HEK293 (cell line): ENCODE data around the gene PARD3B.

Source experiments
- RBAK ChIP-seq: fragments of 450-650 bp; formaldehyde crosslinking; IDR thresholded peaks from 2 replicates; pipeline ENCODE4 v1.5.1; 2016; ENCODE audit warnings: missing biosample characterization, missing genetic modification characterization
- ZFP37 ChIP-seq: fragments of 450-650 bp; formaldehyde crosslinking; IDR thresholded peaks from 2 replicates; pipeline ENCODE4 v1.5.1; 2016; ENCODE audit warnings: missing biosample characterization, missing genetic modification characterization
- ZNF175 ChIP-seq: fragments of 450-650 bp; formaldehyde crosslinking; IDR thresholded peaks from 2 replicates; pipeline ENCODE4 v1.5.1; 2016; ENCODE audit warnings: missing biosample characterization, missing genetic modification characterization
- ZSCAN23 ChIP-seq: fragments of 450-650 bp; formaldehyde crosslinking; IDR thresholded peaks from 2 replicates; pipeline ENCODE4 v1.5.1; 2016; ENCODE audit warnings: missing biosample characterization, missing genetic modification characterization
- ZXDB ChIP-seq: fragments of 450-650 bp; formaldehyde crosslinking; IDR thresholded peaks from 2 replicates; pipeline ENCODE4 v1.5.1; 2016; ENCODE audit warnings: missing biosample characterization, missing genetic modification characterization
- TF ChIP-seq, protein P1 (sequence below): fragments of 450-650 bp; IDR thresholded peaks from 2 replicates; pipeline ENCODE4 v1.5.1; 2018; ENCODE audit warnings: missing biosample characterization, mild to moderate bottlenecking, missing genetic modification characterization
- TF ChIP-seq, protein P2 (sequence below): fragments of 450-650 bp; formaldehyde crosslinking; IDR thresholded peaks from 2 replicates; pipeline ENCODE4 v1.5.1; 2016; ENCODE audit warnings: missing biosample characterization, missing genetic modification characterization
- TF ChIP-seq, protein P3 (sequence below): fragments of 450-650 bp; formaldehyde crosslinking; IDR thresholded peaks from 2 replicates; pipeline ENCODE4 v1.5.1; 2016; ENCODE audit warnings: missing biosample characterization, missing genetic modification characterization, low read depth
- TF ChIP-seq, protein P4 (sequence below): sonication (generic); formaldehyde crosslinking; IDR thresholded peaks from 2 replicates; pipeline ENCODE4 v1.8.1; 2022; ENCODE audit warnings: mild to moderate bottlenecking, moderate library complexity, missing genetic modification reagents
- TF ChIP-seq, protein P5 (sequence below): fragments of 450-650 bp; formaldehyde crosslinking; IDR thresholded peaks from 2 replicates; pipeline ENCODE4 v1.5.1; 2017; ENCODE audit warnings: missing biosample characterization, missing genetic modification characterization

DNA sequence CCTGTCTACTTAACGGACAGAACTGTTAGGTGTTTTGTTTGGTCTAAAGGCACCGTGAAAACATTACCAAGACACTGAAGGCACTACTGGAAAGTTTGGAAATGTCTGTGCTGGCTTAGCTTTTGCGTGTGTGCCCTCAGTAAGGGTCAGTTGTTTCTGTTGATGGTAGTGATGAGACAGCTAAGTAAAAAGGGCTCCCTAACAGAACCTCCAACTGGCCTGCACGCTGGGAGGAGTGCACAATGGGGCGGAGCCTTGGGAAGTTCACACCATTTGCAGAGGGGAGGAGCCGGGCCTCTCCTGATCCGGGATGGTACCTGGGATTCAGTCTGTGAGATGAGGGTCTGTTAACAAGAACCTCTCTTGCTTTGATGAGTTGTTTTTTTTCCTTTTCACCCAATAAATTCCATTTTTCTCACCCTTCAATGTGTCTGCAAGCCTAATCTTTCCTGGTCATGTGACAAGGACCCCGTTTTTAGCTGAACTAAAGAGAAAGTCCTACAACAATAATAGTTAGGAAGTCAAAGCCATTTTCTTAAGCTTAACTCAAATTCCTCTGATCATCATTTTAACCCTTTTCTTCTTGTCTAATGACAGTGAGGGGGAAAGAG lies 368.7 kb downstream of the PARD3B start:
- TF ChIP-seq, protein P1, sequence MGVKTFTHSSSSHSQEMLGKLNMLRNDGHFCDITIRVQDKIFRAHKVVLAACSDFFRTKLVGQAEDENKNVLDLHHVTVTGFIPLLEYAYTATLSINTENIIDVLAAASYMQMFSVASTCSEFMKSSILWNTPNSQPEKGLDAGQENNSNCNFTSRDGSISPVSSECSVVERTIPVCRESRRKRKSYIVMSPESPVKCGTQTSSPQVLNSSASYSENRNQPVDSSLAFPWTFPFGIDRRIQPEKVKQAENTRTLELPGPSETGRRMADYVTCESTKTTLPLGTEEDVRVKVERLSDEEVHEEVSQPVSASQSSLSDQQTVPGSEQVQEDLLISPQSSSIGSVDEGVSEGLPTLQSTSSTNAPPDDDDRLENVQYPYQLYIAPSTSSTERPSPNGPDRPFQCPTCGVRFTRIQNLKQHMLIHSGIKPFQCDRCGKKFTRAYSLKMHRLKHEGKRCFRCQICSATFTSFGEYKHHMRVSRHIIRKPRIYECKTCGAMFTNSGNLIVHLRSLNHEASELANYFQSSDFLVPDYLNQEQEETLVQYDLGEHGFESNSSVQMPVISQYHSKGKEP (tag by site-specific recombination): no peak
- TF ChIP-seq, protein P2, sequence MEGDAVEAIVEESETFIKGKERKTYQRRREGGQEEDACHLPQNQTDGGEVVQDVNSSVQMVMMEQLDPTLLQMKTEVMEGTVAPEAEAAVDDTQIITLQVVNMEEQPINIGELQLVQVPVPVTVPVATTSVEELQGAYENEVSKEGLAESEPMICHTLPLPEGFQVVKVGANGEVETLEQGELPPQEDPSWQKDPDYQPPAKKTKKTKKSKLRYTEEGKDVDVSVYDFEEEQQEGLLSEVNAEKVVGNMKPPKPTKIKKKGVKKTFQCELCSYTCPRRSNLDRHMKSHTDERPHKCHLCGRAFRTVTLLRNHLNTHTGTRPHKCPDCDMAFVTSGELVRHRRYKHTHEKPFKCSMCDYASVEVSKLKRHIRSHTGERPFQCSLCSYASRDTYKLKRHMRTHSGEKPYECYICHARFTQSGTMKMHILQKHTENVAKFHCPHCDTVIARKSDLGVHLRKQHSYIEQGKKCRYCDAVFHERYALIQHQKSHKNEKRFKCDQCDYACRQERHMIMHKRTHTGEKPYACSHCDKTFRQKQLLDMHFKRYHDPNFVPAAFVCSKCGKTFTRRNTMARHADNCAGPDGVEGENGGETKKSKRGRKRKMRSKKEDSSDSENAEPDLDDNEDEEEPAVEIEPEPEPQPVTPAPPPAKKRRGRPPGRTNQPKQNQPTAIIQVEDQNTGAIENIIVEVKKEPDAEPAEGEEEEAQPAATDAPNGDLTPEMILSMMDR (tag by site-specific recombination): no peak
- TF ChIP-seq, protein P3, sequence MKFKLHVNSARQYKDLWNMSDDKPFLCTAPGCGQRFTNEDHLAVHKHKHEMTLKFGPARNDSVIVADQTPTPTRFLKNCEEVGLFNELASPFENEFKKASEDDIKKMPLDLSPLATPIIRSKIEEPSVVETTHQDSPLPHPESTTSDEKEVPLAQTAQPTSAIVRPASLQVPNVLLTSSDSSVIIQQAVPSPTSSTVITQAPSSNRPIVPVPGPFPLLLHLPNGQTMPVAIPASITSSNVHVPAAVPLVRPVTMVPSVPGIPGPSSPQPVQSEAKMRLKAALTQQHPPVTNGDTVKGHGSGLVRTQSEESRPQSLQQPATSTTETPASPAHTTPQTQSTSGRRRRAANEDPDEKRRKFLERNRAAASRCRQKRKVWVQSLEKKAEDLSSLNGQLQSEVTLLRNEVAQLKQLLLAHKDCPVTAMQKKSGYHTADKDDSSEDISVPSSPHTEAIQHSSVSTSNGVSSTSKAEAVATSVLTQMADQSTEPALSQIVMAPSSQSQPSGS (tag by site-specific recombination): no peak
- no peak for TF ChIP-seq ZSCAN23
- no peak for TF ChIP-seq ZXDB (tag by site-specific recombination)
- no peak for TF ChIP-seq ZFP37
- TF ChIP-seq, protein P4, sequence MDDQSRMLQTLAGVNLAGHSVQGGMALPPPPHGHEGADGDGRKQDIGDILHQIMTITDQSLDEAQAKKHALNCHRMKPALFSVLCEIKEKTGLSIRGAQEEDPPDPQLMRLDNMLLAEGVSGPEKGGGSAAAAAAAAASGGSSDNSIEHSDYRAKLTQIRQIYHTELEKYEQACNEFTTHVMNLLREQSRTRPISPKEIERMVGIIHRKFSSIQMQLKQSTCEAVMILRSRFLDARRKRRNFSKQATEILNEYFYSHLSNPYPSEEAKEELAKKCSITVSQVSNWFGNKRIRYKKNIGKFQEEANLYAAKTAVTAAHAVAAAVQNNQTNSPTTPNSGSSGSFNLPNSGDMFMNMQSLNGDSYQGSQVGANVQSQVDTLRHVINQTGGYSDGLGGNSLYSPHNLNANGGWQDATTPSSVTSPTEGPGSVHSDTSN: no peak
- no peak for TF ChIP-seq ZNF175 (tag by site-specific recombination)
- TF ChIP-seq, protein P5, sequence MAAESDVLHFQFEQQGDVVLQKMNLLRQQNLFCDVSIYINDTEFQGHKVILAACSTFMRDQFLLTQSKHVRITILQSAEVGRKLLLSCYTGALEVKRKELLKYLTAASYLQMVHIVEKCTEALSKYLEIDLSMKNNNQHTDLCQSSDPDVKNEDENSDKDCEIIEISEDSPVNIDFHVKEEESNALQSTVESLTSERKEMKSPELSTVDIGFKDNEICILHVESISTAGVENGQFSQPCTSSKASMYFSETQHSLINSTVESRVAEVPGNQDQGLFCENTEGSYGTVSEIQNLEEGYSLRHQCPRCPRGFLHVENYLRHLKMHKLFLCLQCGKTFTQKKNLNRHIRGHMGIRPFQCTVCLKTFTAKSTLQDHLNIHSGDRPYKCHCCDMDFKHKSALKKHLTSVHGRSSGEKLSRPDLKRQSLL (tag by site-specific recombination): no peak
- TF ChIP-seq RBAK (tag by site-specific recombination): no peak
